Globus pallidus (tissue), 1 donor: ENCODE results near the gene RBM11.
A peak's percentile ranks its signal among the peaks of the same experiment; 100 is the strongest.

Source experiments
- DNase-seq: peaks from one replicate; pipeline ENCODE4 v3.0.0-alpha.2; 2015; ENCODE audit warnings: low spot score

RBM11 gene

DNA sequence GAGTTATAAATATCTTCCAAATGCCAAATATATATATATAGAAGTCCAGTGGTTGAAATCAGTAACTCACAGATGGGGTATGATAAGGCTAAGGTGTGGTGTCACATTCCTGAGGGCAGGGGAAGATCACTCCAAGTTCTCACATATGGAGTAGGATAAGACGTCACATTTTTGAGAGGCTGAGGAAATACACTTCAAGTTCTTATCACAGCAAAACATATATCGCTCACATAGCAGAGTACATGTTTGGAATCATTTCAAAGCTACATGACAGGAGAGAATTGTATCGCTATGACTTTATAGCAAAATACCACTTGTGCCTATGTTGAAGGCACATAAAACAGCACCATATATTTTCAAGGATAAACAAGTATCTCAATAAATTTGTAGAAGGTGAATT, 55.1 kb downstream of the RBM11 start:
- DNase-seq = no peak

DNA sequence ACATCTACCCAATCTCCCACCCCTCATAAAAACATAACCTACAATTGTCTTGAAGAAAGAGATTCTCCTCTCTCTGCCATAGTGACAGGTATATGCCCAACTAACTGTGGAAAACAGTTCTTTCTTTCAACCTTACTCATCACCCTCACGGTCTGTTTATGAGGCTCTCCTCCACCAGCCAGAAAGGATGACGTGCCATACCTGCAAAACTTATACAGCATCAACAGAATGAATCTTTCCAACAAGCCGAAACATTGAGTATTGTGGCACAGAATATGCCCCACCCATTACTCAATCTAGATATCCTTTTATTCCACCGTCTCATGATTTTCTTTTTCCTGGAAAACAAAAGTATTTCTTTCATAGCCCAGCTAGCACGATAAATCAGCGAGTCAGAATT, 55.7 kb downstream of the RBM11 start:
- DNase-seq = no peak

DNA sequence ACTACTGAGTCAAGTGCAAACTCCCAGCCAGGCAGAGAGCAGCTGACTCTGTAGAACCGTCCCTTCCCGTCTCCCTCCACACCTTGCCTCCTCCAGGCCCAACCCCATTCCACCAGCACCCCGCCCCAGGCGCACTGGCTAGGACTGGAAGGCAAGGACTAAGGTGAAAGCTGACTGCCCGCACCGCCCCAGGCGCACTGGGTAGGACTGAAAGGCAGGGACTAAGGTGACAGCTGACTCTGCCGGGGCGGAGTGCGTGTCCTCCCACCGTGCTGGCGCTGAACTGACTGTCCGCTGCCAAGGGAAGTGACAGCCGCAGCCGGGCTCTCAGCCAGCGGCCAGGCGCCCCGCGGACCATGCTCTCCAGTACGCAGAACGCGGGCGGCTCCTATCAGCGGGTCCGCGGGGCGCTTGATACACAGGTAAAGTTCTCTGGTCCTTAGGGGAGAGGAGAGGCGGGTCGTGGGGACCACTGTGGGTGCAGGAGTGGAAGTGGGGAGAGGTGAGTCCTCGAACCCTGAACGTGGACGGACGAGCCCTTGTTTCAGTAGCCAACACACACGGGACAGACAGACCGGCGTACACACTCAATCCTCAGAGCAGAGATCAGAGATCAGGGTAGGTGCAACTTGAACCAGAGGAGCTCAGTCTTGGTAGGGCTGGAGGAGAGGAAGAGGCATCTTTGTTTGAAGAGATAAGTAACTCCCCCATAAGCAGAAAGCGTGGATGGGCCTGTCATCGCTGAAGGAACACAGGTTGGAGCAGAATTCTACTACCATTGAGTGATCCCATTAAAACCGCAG, 58.0 kb downstream of the RBM11 start:
- peak; percentile 9 for DNase-seq

DNA sequence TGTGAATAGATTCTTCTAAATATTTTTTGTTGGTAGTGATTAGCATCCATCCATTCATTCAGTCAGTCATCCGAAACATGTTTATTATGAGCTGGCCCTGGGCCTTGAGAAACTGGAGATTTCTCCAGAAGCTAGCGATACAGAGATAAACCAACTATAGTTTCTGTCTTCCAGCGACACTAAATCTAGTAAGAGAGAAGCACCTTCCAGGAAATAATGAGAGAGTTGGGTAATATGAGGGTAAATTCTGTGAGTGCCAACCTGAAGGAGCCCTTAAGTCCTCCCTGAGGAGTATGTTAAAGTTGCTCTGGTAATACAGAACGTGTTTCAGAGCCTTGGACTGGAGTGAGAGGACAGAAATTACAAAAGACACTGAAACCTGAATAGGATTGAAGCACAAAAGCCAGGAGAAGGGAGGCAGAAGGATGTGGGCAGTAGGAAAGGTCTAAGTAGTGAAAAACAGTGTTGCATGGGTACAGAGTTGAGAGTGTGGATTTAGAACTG, 59.8 kb downstream of the RBM11 start:
- DNase-seq = no peak
